ENCODE measurements around the gene UBE3B. TPM values are rescaled to one million over a fixed set of nuclear protein-coding genes. Genes with fewer than 3 reads are reported as not detected.

UBE3B gene
- total and polyA plus RNA-seq, 2 donors: 22.7 to 40.1 TPM

DNA sequence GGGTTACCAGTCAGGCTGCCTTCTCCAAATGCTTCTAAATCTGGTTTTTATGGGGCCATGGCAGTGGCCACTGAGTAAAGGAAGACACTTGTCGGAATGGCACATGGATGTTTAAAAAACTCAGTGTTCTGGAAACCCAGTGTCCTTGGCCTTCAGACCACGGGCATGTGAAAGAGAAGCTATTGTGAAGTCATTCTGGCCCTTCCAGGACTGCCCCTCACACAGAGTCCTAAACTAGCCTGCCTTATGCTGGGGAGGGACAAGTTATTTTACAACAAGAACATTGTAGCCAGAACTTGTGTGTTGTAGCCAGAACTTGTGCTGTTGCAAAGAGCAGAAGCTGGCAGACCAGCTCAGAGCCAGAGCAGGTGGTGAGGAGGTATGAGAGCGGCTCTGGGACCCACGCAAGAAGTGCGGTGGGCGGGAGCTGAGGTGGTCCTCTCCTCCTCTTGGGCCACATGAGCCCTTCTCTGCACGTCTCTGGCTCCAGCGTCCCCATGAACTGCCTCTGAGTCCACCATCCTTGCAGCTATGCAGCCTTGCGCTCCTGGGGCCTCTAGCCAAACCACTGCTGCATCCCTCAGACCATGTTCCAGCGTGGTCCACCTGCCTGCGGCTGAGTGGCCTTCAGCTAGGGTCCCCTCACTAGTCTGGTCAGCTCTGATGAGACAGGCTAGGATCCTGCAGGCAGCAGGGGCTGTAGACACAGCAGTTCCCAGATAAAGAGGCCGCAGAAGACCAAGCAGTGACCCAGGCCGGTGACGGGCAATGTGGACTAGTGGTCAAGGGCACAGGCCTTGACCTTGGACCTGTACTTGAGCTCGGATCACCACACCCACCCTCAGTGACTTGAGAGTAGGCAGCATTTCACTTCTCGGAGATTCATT, 63.3 kb downstream of the UBE3B start:
- no peak for DNase-seq (ENCODE audit: extremely low spot score)
- H3K36me3 ChIP-seq (ENCODE audit: insufficient read depth): no peaks in the 10 kb centered on the region
- H3K4me1 ChIP-seq (ENCODE audit: insufficient read depth): peaks cover 2% of the 10 kb centered on the region
- WGBS: 90% methylated on average over 16 of the region's 16 CpGs
- H3K4me3 ChIP-seq (ENCODE audit: low read depth, low read length): no peak overlapping the region
- no peak overlapping the region for H3K27ac ChIP-seq (ENCODE audit: low read depth)

- Histone ChIP-seq H3K4me1 (ENCODE audit: insufficient read depth) (peaks cover 2% of the 10 kb centered on the region), H3K4me3 (ENCODE audit: low read depth, low read length) (no peak overlapping the region), H3K36me3 (ENCODE audit: insufficient read depth) (no peaks in the 10 kb centered on the region), H3K27ac (ENCODE audit: low read depth) (no peak overlapping the region)
- 64% methylated on average over 4 of the region's 4 CpGs for WGBS
- DNase-seq (ENCODE audit: extremely low spot score): no peak
Observed at GRCh38 chr12:109541413-109541726, 63.9 kb downstream of the UBE3B start.

- H3K36me3 ChIP-seq (ENCODE audit: insufficient read depth): no peaks in the 10 kb centered on the region
- WGBS: 83% methylated on average over 2 of the region's 2 CpGs
Observed at GRCh38 chr12:109542014-109542413, 64.6 kb downstream of the UBE3B start.

GRCh38 chr12:109542876-109543275, 65.4 kb downstream of the UBE3B start:
- H3K4me1 ChIP-seq (ENCODE audit: insufficient read depth): peaks cover 2% of the 10 kb centered on the region
- H3K27ac ChIP-seq (ENCODE audit: low read depth): no peak overlapping the region
- H3K4me3 ChIP-seq (ENCODE audit: low read depth, low read length): no peak overlapping the region
- DNase-seq (ENCODE audit: extremely low spot score): no peak
- 83% methylated on average over 6 of the region's 6 CpGs for WGBS
- no peaks in the 10 kb centered on the region for H3K36me3 ChIP-seq (ENCODE audit: insufficient read depth)

More at GRCh38 chr12:109542014-109542413, 64.6 kb downstream of the UBE3B start:
- Histone ChIP-seq H3K4me3 (ENCODE audit: low read depth, low read length) (no peak overlapping the region), H3K27ac (ENCODE audit: low read depth) (no peak overlapping the region), H3K4me1 (ENCODE audit: insufficient read depth) (peaks cover 2% of the 10 kb centered on the region)
- no peak for DNase-seq (ENCODE audit: extremely low spot score)

- H3K4me1 ChIP-seq (ENCODE audit: insufficient read depth): peaks cover 2% of the 10 kb centered on the region
- 53% methylated on average over 7 of the region's 7 CpGs for WGBS
- no peaks in the 10 kb centered on the region for H3K36me3 ChIP-seq (ENCODE audit: insufficient read depth)
- no peak overlapping the region for H3K27ac ChIP-seq (ENCODE audit: low read depth)
- no peak for DNase-seq (ENCODE audit: extremely low spot score)
- no peak overlapping the region for H3K4me3 ChIP-seq (ENCODE audit: low read depth, low read length)
Observed at GRCh38 chr12:109544955-109545531, 67.6 kb downstream of the UBE3B start.

DNA sequence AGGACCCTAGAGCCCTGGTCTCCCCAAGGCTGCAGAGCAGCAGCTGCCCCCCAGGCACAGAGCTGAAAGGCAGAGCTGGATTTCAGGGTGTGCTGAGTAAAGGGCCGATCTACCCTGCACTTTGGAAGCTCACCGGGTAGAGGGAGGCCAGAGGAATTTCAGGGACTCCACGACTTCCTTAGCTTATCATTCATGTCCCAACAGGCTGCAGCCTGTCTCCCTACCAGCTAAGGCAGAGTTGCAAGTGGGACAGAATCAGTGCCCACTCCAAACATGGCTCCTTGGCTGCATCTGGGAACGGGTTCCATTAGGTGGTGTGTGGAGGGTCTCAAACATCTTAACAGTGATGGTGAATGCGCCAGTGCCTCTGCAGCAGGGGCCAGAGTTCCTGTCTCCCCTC, 68.4 kb downstream of the UBE3B start:
- H3K27ac ChIP-seq (ENCODE audit: low read depth): no peak overlapping the region
- no peak overlapping the region for H3K4me3 ChIP-seq (ENCODE audit: low read depth, low read length)
- 53% methylated on average over 5 of the region's 5 CpGs for WGBS
- no peak for DNase-seq (ENCODE audit: extremely low spot score)
- peaks cover 2% of the 10 kb centered on the region for H3K4me1 ChIP-seq (ENCODE audit: insufficient read depth)
- no peaks in the 10 kb centered on the region for H3K36me3 ChIP-seq (ENCODE audit: insufficient read depth)

GRCh38 chr12:109547286-109547685, 69.9 kb downstream of the UBE3B start:
- peaks cover 2% of the 10 kb centered on the region for H3K4me1 ChIP-seq (ENCODE audit: insufficient read depth)
- no peaks in the 10 kb centered on the region for H3K36me3 ChIP-seq (ENCODE audit: insufficient read depth)
- 91% methylated on average over 18 of the region's 18 CpGs for WGBS
- H3K27ac ChIP-seq (ENCODE audit: low read depth): no peak overlapping the region
- H3K4me3 ChIP-seq (ENCODE audit: low read depth, low read length): no peak overlapping the region
- no peak for DNase-seq (ENCODE audit: extremely low spot score)

- H3K4me3 ChIP-seq (ENCODE audit: low read depth, low read length): no peak overlapping the region
- H3K4me1 ChIP-seq (ENCODE audit: insufficient read depth): peaks cover 2% of the 10 kb centered on the region
- no peak for DNase-seq (ENCODE audit: extremely low spot score)
- 73% methylated on average over 4 of the region's 4 CpGs for WGBS
- H3K27ac ChIP-seq (ENCODE audit: low read depth): no peak overlapping the region
- H3K36me3 ChIP-seq (ENCODE audit: insufficient read depth): no peaks in the 10 kb centered on the region
Observed at GRCh38 chr12:109548258-109548657, 70.8 kb downstream of the UBE3B start.

GRCh38 chr12:109549613-109550270, 72.3 kb downstream of the UBE3B start:
- 49% methylated on average over 15 of the region's 15 CpGs for WGBS
- Histone ChIP-seq H3K4me1 (ENCODE audit: insufficient read depth) (peaks cover 2% of the 10 kb centered on the region), H3K27ac (ENCODE audit: low read depth) (no peak overlapping the region), H3K36me3 (ENCODE audit: insufficient read depth) (no peaks in the 10 kb centered on the region), H3K4me3 (ENCODE audit: low read depth, low read length) (no peak overlapping the region)
- no peak for DNase-seq (ENCODE audit: extremely low spot score)

- no peaks in the 10 kb centered on the region for H3K36me3 ChIP-seq (ENCODE audit: insufficient read depth)
- no peak overlapping the region for H3K27ac ChIP-seq (ENCODE audit: low read depth)
- no peaks in the 10 kb centered on the region for H3K4me1 ChIP-seq (ENCODE audit: insufficient read depth)
- H3K4me3 ChIP-seq (ENCODE audit: low read depth, low read length): no peak overlapping the region
- WGBS: 67% methylated on average over 12 of the region's 12 CpGs
- DNase-seq (ENCODE audit: extremely low spot score): no peak
Observed at GRCh38 chr12:109550281-109550680, 72.8 kb downstream of the UBE3B start.

DNA sequence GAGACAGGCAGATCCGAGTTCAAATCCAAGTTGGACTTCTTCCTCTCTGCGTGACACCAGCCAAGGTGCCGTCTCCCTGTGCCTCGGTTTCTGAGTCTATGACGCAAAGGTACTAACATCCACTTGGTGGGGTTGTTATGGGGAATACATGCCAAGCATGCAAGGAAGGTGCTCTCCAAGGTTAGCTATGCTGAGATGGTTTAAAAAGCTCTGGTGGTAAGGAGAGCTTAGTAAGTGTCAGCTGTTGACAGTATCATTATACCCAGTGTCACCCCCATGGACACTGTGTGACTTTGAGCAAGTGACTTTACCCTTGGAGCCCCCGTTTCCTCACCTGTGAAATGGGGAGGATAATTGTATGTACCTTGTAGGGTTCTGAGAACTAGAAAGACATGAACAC, 73.7 kb downstream of the UBE3B start:
- DNase-seq (ENCODE audit: extremely low spot score): no peak
- H3K36me3 ChIP-seq (ENCODE audit: insufficient read depth): no peaks in the 10 kb centered on the region
- 88% methylated on average over 6 of the region's 6 CpGs for whole genome bisulfite sequencing
- H3K27ac ChIP-seq (ENCODE audit: low read depth): no peak overlapping the region
- no peak overlapping the region for H3K4me3 ChIP-seq (ENCODE audit: low read depth, low read length)
- H3K4me1 ChIP-seq (ENCODE audit: insufficient read depth): no peaks in the 10 kb centered on the region

- H3K27ac ChIP-seq (ENCODE audit: low read depth): no peak overlapping the region
- H3K4me3 ChIP-seq (ENCODE audit: low read depth, low read length): no peak overlapping the region
- no peaks in the 10 kb centered on the region for H3K4me1 ChIP-seq (ENCODE audit: insufficient read depth)
- WGBS: 64% methylated on average over 4 of the region's 4 CpGs
- H3K36me3 ChIP-seq (ENCODE audit: insufficient read depth): no peaks in the 10 kb centered on the region
- DNase-seq (ENCODE audit: extremely low spot score): no peak
Observed at GRCh38 chr12:109552971-109553370, 75.5 kb downstream of the UBE3B start.

DNA sequence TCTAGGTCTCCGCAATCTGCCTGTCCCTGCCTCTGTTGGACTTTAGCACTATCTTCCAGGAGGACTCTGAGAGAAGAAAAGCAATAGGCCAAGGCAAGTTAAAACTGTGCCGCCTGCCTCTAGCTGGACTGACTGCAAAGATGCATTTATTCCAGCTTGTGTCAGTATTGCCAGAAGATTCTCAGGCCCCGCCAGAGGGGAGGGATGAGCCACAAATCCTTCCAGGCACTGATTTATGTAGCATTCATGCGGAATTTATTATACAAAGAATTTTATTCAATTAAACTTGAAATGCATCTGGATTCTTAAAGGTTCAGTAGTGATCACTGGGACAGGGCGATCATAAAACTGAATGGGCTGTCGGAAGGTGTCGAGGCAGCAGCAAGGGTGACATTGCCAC, 76.0 kb downstream of the UBE3B start:
- H3K4me3 ChIP-seq (ENCODE audit: low read depth, low read length): no peak overlapping the region
- no peak overlapping the region for H3K27ac ChIP-seq (ENCODE audit: low read depth)
- no peaks in the 10 kb centered on the region for H3K4me1 ChIP-seq (ENCODE audit: insufficient read depth)
- H3K36me3 ChIP-seq (ENCODE audit: insufficient read depth): no peaks in the 10 kb centered on the region
- WGBS: 56% methylated on average over 7 of the region's 7 CpGs
- DNase-seq (ENCODE audit: extremely low spot score): no peak

DNA sequence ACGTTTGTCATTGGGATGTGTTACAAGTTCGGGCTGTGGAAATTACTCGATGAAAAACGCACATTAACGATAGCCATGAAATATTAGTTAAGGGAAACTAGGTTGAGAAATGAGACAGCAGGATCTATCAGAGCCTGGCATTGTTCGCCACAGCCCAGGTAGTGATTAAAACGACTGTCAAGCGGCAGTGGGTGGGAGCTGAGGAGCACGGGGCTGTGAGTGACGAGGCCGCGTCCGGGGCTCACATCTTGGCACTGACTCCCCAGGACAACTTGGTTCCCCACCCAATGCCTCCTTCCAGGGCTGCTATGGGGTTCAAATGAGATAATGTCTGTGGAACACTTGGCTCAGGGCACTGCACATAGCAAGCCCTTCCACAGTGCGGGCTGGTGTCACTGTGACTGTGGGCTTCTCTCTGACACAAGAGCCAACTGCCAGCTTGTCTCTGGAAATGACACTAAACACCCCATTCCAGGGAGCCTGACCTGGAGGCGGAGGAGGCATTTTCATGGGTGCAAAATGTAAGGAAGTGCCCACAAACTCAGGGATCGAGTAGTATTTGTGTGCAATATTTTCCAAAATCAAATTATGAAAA, 76.6 kb downstream of the UBE3B start:
- DNase-seq (ENCODE audit: extremely low spot score): no peak
- H3K36me3 ChIP-seq (ENCODE audit: insufficient read depth): no peaks in the 10 kb centered on the region
- no peak overlapping the region for H3K4me3 ChIP-seq (ENCODE audit: low read depth, low read length)
- H3K27ac ChIP-seq (ENCODE audit: low read depth): no peak overlapping the region
- no peaks in the 10 kb centered on the region for H3K4me1 ChIP-seq (ENCODE audit: insufficient read depth)
- WGBS: 41% methylated on average over 16 of the region's 16 CpGs
